ENCODE measurements around the gene YAP1. TPM values are rescaled to one million over a fixed set of nuclear protein-coding genes. Genes with fewer than 3 reads are reported as not detected.

Gene YAP1
- total RNA-seq, 4 donors from 2014 or later: 168 to 230 (median 194) TPM

DNA sequence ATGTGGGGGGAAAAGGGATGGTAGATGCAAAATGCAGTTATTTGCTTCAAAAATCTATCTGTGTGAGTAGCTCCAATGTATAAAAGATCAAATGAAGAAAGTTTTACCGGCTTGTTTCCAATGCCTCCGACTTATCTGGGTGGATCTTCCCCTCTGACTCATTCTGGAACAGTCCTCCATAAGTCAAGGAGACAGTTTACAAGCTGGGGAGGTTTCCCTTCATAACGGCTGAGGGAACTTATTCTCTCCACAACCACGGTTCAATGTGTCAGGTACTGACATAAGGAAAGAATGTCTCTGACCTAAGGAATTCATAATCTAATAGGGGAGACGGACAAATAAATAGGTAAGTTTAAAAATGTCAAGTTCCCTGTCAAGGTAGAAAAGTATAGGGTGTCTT lies 157.4 kb downstream of the YAP1 start:
- peak in 1 of 2 donors; percentile 39 for DNase-seq
- H3K27me3 ChIP-seq: no peaks in the 10 kb centered on the region
- H3K36me3 ChIP-seq: no peaks in the 10 kb centered on the region
- H3K4me3 ChIP-seq: peak overlapping the region in 1 of 2 donors; percentile 45
- H3K27ac ChIP-seq: peak overlapping the region; percentile 58 to 71
- H3K9me3 ChIP-seq: no peaks in the 10 kb centered on the region
- intact Hi-C loops (cut with DNase I; ENCODE audit: low total_unique reads): no loop called here
- peaks cover 0 to 9% of the 10 kb centered on the region in 2 donors for H3K4me1 ChIP-seq
- TF ChIP-seq, protein P1, sequence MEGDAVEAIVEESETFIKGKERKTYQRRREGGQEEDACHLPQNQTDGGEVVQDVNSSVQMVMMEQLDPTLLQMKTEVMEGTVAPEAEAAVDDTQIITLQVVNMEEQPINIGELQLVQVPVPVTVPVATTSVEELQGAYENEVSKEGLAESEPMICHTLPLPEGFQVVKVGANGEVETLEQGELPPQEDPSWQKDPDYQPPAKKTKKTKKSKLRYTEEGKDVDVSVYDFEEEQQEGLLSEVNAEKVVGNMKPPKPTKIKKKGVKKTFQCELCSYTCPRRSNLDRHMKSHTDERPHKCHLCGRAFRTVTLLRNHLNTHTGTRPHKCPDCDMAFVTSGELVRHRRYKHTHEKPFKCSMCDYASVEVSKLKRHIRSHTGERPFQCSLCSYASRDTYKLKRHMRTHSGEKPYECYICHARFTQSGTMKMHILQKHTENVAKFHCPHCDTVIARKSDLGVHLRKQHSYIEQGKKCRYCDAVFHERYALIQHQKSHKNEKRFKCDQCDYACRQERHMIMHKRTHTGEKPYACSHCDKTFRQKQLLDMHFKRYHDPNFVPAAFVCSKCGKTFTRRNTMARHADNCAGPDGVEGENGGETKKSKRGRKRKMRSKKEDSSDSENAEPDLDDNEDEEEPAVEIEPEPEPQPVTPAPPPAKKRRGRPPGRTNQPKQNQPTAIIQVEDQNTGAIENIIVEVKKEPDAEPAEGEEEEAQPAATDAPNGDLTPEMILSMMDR (IDR thresholded peaks at IDR 0.05): no peak
- no peak for TF ChIP-seq POLR2A (IDR thresholded peaks at IDR 0.05)

DNA sequence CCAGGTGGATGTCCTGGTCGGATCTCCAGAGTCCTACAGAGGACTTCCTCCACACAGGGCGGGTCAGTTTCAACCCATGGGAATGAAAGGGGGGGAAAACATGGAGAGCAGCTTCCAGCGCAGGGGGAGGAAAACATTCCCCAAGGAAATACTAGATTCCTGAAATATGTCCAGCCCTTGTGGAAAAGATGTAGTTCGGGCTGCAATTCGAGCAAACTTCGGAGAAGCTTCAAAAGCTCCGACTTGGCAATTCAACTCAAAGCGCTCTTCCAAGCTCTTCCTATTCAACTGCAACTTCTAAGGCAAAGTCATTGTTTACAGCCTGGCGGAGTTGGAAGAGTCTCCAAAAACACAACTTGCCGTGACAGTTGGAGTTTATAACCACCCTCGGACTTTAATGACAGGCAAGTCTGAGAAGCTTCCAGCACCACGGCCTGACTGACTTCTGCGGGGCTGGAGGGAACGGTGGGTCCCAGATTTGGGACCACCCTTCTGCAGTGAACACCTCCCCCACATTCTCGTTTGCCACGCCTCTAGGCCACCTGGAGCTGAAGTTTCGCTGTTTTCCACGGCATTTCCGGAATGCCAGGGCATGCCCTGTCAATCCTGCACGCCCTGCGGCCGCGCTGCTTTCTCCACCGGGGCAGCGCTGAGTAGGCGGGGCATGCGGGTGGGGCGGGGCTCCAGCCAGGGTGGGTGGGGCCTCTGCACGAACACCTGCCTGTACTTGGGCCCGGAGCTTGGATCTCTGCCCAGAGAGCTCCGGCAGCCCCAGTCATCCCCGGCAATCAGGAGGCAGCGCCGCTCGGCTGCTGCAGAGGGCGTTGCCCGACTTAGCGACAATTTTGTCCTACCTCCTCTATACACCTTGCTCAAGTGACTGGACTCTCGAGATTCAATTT lies 158.1 kb downstream of the YAP1 start:
- peak overlapping the region; percentile 45 for H3K4me3 ChIP-seq
- H3K36me3 ChIP-seq: no peaks in the 10 kb centered on the region
- peak overlapping the region; percentile 58 to 71 for H3K27ac ChIP-seq
- H3K9me3 ChIP-seq: no peaks in the 10 kb centered on the region
- peaks cover 0 to 9% of the 10 kb centered on the region in 2 donors for H3K4me1 ChIP-seq
- peak; percentile 74 to 79 for DNase-seq
- intact Hi-C loops (cut with DNase I; ENCODE audit: low total_unique reads): no loop called here
- no peaks in the 10 kb centered on the region for H3K27me3 ChIP-seq
- no peak for TF ChIP-seq POLR2A (IDR thresholded peaks at IDR 0.05)
- TF ChIP-seq, protein P1 (IDR thresholded peaks at IDR 0.05): peak; percentile 53 to 66 (median 62)

DNA sequence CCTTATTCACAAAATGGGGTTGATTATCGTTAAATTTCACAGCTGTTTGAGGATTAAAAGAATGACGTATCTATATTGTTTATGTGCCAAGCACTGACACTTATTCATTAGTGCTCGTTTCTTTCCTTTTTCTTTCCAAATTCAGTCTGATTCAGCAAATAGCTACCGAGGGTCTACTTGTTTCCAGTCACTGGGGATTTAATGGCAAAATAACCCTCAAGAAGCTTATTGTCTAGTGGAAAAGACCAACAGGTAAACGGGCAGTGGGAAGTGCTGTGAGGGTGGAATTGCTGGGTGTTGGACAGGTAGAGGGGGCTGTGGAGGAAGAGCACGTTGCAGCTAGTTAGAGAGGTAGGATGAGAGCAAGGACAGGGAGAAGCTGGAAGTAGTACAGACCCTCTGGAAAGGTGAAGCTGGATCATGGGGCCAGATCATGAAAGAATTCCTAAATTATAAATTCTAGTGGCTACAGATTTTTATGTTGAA lies 158.8 kb downstream of the YAP1 start:
- Histone ChIP-seq H3K9me3 (no peaks in the 10 kb centered on the region), H3K4me3 (peak overlapping the region; percentile 45), H3K36me3 (no peaks in the 10 kb centered on the region), H3K27ac (peak overlapping the region; percentile 58 to 71), H3K4me1 (peaks cover 0 to 9% of the 10 kb centered on the region in 2 donors), H3K27me3 (no peaks in the 10 kb centered on the region)
- no peak for DNase-seq
- intact Hi-C loops (cut with DNase I; ENCODE audit: low total_unique reads): no loop called here
- no peak for TF ChIP-seq POLR2A (IDR thresholded peaks at IDR 0.05)
- TF ChIP-seq, protein P1 (IDR thresholded peaks at IDR 0.05): no peak

DNA sequence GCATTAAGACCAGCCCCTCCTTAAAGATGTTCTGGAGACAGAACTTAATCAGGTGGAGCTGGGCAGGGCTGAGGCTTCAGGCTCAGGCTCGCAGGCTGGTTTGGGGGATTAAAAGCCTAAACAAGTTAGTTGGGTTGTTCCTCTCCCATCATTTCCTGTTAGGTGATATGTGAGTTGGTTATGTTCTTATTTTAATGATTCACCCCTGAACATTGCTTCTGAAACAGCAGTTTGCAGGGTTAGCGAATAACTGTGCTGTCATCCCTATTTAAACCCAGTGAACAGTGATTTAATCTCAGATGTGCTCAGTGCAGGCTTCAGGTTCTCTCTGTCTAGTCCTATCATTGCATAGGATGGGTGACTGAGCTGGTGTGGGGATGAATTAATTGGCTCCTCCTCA lies 159.7 kb downstream of the YAP1 start:
- intact Hi-C loops (cut with DNase I; ENCODE audit: low total_unique reads): no loop called here
- Histone ChIP-seq H3K4me3 (no peak overlapping the region), H3K36me3 (no peaks in the 10 kb centered on the region)

More for the DNA sequence above, 159.7 kb downstream of the YAP1 start:
- no peak overlapping the region for H3K27ac ChIP-seq
- H3K27me3 ChIP-seq: no peaks in the 10 kb centered on the region
- H3K9me3 ChIP-seq: no peaks in the 10 kb centered on the region
- peaks cover 0 to 9% of the 10 kb centered on the region in 2 donors for H3K4me1 ChIP-seq
- DNase-seq: no peak
- TF ChIP-seq, protein P1 (IDR thresholded peaks at IDR 0.05): no peak
- TF ChIP-seq POLR2A (IDR thresholded peaks at IDR 0.05): no peak

Data from uterus (tissue), 4 donors.